Activated CD8-positive, alpha-beta T cell treated with anti-CD3 and anti-CD28 coated beads for 36 hours (primary cell): Measurements from ENCODE around the gene ZNF366. TPM values are rescaled to one million over a fixed set of nuclear protein-coding genes. Genes with fewer than 3 reads are reported as not detected.

ENCODE experiments used
- ATAC-seq: fragments of 200-7000 bp; cut with Tn5 transposase; one replicate; pipeline ENCODE4 v1.10.0; 2021; ENCODE audit warnings: mild to moderate bottlenecking, moderate library complexity
- CTCF ChIA-PET: fragments of 350-600 bp; sonication (Branson Sonifier 250); formaldehyde crosslinking; loops from one replicate; lab custom pipeline; 2021; ENCODE audit warnings: antibody characterized with exemption; lab: Charles Lee
- POLR2A ChIA-PET: fragments of 350-600 bp; sonication (Branson Sonifier 250); formaldehyde crosslinking; loops from one replicate; lab custom pipeline; 2021; ENCODE audit warnings: antibody characterized with exemption; lab: Charles Lee
- DNase-seq: peaks from one replicate; pipeline ENCODE4 v3.0.0-alpha.2; 2020
- H3K27ac Mint-ChIP-seq: one replicate; pipeline ENCODE4 v1.8.0; 2021; ENCODE audit warnings: mild to moderate bottlenecking, mixed read lengths
- H3K27me3 Mint-ChIP-seq: one replicate; pipeline ENCODE4 v1.8.0; 2021; ENCODE audit warnings: mixed read lengths
- H3K36me3 Mint-ChIP-seq: one replicate; pipeline ENCODE4 v1.8.0; 2021; ENCODE audit warnings: low read depth, mixed read lengths
- H3K4me1 Mint-ChIP-seq: one replicate; pipeline ENCODE4 v1.8.0; 2021; ENCODE audit warnings: low read depth, mixed read lengths
- H3K4me3 Mint-ChIP-seq: one replicate; pipeline ENCODE4 v1.8.0; 2021; ENCODE audit warnings: mild to moderate bottlenecking, moderate library complexity, mixed read lengths
- H3K9me3 Mint-ChIP-seq: one replicate; pipeline ENCODE4 v1.8.0; 2021; ENCODE audit warnings: mixed read lengths
- intact Hi-C: fragments of 100-400 bp; cut with micrococcal nuclease; formaldehyde crosslinking; loops from one replicate; pipeline ENCODE4 v1.10.0; 2022
- total RNA-seq, 2 experiments: library from RNA; stranded (reverse); gene quantifications; one replicate each; pipeline ENCODE4 v1.2.3, GENCODE V29; 2021
- TF ChIP-seq, protein P1 (sequence below): fragments of 200-600 bp; IDR thresholded peaks from one replicate; pipeline ENCODE4 v1.8.0; 2022; ENCODE audit warnings: antibody characterized with exemption, mild to moderate bottlenecking

Gene ZNF366
- total RNA-seq, 2 experiments from 2014 or later: not detected

DNA sequence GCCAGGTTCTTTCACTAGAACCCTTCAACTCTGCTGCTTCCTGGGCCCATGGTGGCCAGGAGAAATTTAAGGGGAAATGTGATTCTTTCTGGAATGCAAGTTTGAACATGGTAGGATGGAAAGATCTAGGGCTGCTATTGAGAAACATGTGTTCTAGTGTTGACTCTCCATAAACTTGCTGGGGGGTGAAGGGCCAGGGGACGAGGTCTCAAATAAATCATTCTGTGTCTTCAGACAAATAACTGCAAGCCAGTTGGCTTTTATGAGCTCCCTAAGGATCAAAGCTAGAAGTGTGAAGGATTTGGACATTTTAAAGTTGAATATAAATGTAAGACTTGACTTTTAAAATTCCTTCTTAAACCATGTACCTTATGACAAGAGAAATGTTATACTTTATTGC, 78.5 kb downstream of the ZNF366 start:
- H3K9me3 Mint-ChIP-seq: no peaks in the 10 kb centered on the region
- ChIA-PET CTCF (no interaction called here), POLR2A (no interaction called here)
- intact Hi-C loops: no loop called here
- ATAC-seq (no peak), DNase-seq (no peak)
- H3K4me3 Mint-ChIP-seq: no peak overlapping the region
- H3K36me3 Mint-ChIP-seq: no peaks in the 10 kb centered on the region
- no peak overlapping the region for H3K27ac Mint-ChIP-seq
- peaks cover 8% of the 10 kb centered on the region for H3K27me3 Mint-ChIP-seq
- H3K4me1 Mint-ChIP-seq: no peaks in the 10 kb centered on the region
- TF ChIP-seq, protein P1, sequence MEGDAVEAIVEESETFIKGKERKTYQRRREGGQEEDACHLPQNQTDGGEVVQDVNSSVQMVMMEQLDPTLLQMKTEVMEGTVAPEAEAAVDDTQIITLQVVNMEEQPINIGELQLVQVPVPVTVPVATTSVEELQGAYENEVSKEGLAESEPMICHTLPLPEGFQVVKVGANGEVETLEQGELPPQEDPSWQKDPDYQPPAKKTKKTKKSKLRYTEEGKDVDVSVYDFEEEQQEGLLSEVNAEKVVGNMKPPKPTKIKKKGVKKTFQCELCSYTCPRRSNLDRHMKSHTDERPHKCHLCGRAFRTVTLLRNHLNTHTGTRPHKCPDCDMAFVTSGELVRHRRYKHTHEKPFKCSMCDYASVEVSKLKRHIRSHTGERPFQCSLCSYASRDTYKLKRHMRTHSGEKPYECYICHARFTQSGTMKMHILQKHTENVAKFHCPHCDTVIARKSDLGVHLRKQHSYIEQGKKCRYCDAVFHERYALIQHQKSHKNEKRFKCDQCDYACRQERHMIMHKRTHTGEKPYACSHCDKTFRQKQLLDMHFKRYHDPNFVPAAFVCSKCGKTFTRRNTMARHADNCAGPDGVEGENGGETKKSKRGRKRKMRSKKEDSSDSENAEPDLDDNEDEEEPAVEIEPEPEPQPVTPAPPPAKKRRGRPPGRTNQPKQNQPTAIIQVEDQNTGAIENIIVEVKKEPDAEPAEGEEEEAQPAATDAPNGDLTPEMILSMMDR: no peak

DNA sequence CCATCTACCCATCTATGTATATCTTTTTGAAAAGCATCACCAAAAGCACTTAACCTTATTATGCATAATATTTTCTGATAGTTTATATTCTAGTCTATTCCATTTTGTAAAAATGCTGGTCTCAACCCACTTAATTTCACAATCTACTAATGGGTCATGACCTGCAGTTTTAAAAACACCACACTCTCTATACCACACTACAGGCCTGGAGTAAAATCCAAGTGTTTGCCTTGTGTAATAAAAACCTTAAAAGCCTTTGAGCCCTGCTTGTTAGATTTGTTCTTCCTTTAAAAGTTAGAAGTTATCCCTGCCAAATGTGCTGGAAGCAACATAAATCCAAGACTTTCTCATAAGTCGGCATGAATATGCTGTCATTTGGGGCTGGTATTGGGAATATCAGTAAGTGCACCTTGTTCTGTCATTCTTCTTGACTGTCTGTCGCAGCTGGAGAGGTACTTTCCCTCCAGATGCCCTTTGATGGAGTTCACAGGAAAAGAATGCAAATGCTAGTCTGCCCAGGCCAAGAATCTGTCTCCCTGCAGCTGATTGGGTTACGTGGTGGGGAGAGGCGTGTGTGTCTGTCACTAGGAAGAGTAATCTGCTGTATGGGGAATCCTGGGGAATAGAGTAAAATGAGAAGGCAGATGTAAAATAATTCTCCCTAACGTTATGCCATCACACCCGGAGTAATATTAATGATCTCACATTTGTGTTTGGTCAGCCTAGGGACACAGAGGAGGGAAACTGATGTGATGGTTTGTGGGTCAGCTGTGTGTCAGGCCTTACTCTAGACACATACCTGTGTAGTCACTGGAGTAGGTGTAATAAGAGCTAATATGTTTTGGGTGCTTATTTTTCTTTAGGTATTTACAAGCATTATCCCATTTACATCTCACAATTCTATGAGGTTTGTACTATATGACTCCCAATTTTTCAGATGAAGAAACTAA, 79.4 kb downstream of the ZNF366 start:
- no peak overlapping the region for H3K4me3 Mint-ChIP-seq
- intact Hi-C loops: no loop called here
- no peak for ATAC-seq
- no peak overlapping the region for H3K27ac Mint-ChIP-seq
- TF ChIP-seq, protein P1: no peak
- H3K9me3 Mint-ChIP-seq: no peaks in the 10 kb centered on the region
- DNase-seq: no peak
- peaks cover 8% of the 10 kb centered on the region for H3K27me3 Mint-ChIP-seq
- CTCF ChIA-PET: no interaction called here
- H3K4me1 Mint-ChIP-seq: no peaks in the 10 kb centered on the region
- no peaks in the 10 kb centered on the region for H3K36me3 Mint-ChIP-seq
- POLR2A ChIA-PET: no interaction called here

DNA sequence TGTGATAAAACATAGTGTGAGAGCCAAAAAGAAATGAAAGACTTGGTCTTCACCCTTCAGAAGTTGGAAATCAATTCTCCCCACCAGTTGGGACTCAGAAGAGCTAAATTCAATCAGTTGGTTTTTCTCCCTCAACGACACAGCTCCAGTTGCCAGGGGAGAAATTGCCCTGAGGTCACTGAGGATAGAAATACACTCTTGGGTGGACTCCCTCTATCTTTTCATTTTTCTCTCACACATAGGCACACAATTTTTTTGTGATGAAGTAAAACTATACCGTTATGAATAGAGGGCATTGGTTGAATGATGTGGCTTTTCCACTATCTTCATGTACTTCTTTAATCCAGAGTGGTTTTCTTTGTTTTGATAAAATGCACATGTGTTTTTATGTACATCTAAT, 80.2 kb downstream of the ZNF366 start:
- no peaks in the 10 kb centered on the region for H3K9me3 Mint-ChIP-seq
- ChIA-PET CTCF (no interaction called here), POLR2A (no interaction called here)
- H3K4me1 Mint-ChIP-seq: no peaks in the 10 kb centered on the region
- H3K4me3 Mint-ChIP-seq: no peak overlapping the region
- DNase-seq (no peak), ATAC-seq (no peak)
- peaks cover 8% of the 10 kb centered on the region for H3K27me3 Mint-ChIP-seq
- no peak overlapping the region for H3K27ac Mint-ChIP-seq
- no peaks in the 10 kb centered on the region for H3K36me3 Mint-ChIP-seq
- TF ChIP-seq, protein P1: no peak
- intact Hi-C loops: no loop called here

DNA sequence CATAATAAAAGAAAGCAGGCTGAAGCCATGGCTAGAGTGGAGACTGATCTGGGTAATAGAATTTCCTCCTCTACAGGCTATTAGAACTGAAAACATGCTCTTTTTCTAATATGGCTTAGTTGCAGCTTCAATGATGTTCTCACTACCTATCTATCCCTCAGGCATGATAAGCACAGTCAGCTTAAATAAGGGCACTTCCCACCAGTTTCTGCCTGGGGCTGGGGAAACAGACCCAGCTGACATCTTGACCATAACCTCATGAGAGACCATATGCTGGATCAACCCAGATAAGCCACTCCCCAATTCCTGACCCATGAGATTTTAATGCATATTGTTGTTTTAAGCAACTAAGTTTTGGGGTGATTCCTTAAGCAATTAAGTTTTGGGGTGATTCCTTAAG, 81.2 kb downstream of the ZNF366 start:
- TF ChIP-seq, protein P1: no peak
- ChIA-PET CTCF (no interaction called here), POLR2A (no interaction called here)
- no peaks in the 10 kb centered on the region for H3K9me3 Mint-ChIP-seq
- H3K27ac Mint-ChIP-seq: no peak overlapping the region
- H3K27me3 Mint-ChIP-seq: peaks cover 5% of the 10 kb centered on the region
- ATAC-seq (no peak), DNase-seq (no peak)
- H3K36me3 Mint-ChIP-seq: no peaks in the 10 kb centered on the region
- intact Hi-C loops: no loop called here
- no peaks in the 10 kb centered on the region for H3K4me1 Mint-ChIP-seq
- H3K4me3 Mint-ChIP-seq: no peak overlapping the region

DNA sequence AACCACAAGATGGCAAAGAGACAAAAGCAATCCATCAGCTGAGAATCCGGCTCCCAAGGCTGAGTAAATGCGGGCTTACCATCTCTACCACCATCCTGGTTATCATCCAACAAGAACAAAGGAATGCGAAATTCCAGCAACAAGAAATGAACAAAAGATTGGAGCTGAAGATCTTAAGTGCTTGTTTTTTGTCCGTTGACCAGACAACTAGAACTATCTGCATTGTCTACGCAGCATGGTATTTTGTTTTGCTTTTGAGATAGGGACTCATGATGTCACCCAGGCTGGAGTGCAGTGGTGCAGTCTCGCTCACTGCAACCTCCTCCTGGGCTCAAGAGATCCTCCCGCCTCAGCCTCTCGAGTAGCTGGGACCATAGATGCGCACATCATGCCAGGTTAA, 88.9 kb downstream of the ZNF366 start:
- CTCF ChIA-PET: no interaction called here
- POLR2A ChIA-PET: no interaction called here
- no peak for ATAC-seq
- peaks cover 3% of the 10 kb centered on the region for H3K27me3 Mint-ChIP-seq
- no peaks in the 10 kb centered on the region for H3K9me3 Mint-ChIP-seq
- H3K27ac Mint-ChIP-seq: no peak overlapping the region
- no peaks in the 10 kb centered on the region for H3K4me1 Mint-ChIP-seq
- no peak for DNase-seq
- TF ChIP-seq, protein P1: no peak
- no peak overlapping the region for H3K4me3 Mint-ChIP-seq
- H3K36me3 Mint-ChIP-seq: no peaks in the 10 kb centered on the region
- intact Hi-C loops: no loop called here
